Right kidney (tissue), 1 donor: Measurements from ENCODE around the gene APOLD1.
"Not testable (repeated sequence)": the region's sequence is repeated elsewhere in the genome, so short reads cannot be mapped to it uniquely, and the experiment has no call there.

Experiments
- DNase-seq: peaks from one replicate; pipeline ENCODE4 v3.0.0-alpha.2; 2016

The APOLD1 gene

GRCh38 chr12:12784116-12784515 lies 1.3 kb upstream of the APOLD1 start:
- DNase-seq: no peak

- no peak for DNase-seq
Observed at GRCh38 chr12:12786351-12786705, 869 bp downstream of the APOLD1 start.

GRCh38 chr12:12786706-12787601 lies 1.5 kb downstream of the APOLD1 start:
- DNase-seq: peak; percentile 96

GRCh38 chr12:12788131-12788530 lies 2.7 kb downstream of the APOLD1 start:
- DNase-seq: no peak

- DNase-seq: peak; percentile 51
Observed at GRCh38 chr12:12788675-12789368, 3.4 kb downstream of the APOLD1 start.

GRCh38 chr12:12790956-12791355 lies 5.5 kb downstream of the APOLD1 start:
- DNase-seq: no peak

GRCh38 chr12:12791756-12792369 lies 6.4 kb downstream of the APOLD1 start:
- DNase-seq: peak; percentile 45

GRCh38 chr12:12792421-12792820 lies 7.0 kb downstream of the APOLD1 start:
- DNase-seq: no peak

- DNase-seq: no peak
Observed at GRCh38 chr12:12794686-12795085, 9.2 kb downstream of the APOLD1 start.

- DNase-seq: no peak
Observed at GRCh38 chr12:12796171-12796570, 10.7 kb downstream of the APOLD1 start.

GRCh38 chr12:12796928-12797793 lies 11.7 kb downstream of the APOLD1 start:
- no peak for DNase-seq

GRCh38 chr12:12797794-12798152 lies 12.3 kb downstream of the APOLD1 start:
- no peak for DNase-seq

GRCh38 chr12:12798480-12798879 lies 13.0 kb downstream of the APOLD1 start:
- no peak for DNase-seq

- DNase-seq: no peak
Observed at GRCh38 chr12:12799163-12799920, 13.9 kb downstream of the APOLD1 start.

- DNase-seq: no peak
Observed at GRCh38 chr12:12800406-12801180, 15.1 kb downstream of the APOLD1 start.

- not testable (repeated sequence) for DNase-seq
Observed at GRCh38 chr12:12801656-12802055, 16.2 kb downstream of the APOLD1 start.

GRCh38 chr12:12803186-12803585 lies 17.7 kb downstream of the APOLD1 start:
- no peak for DNase-seq

- no peak for DNase-seq
Observed at GRCh38 chr12:12804011-12804410, 18.6 kb downstream of the APOLD1 start.

- DNase-seq: no peak
Observed at GRCh38 chr12:12804432-12804886, 19.0 kb downstream of the APOLD1 start.

GRCh38 chr12:12806784-12807516 lies 21.5 kb downstream of the APOLD1 start:
- no peak for DNase-seq
